Aorta (tissue), 5 donors: ENCODE data around the gene GLTP. TPM values are rescaled to one million over a fixed set of nuclear protein-coding genes. Genes with fewer than 3 reads are reported as not detected.

ENCODE experiments used
- ATAC-seq: fragments of 200-7000 bp; cut with Tn5 transposase; one replicate; pipeline ENCODE4 v1.9.1; 2022; ENCODE audit warnings: moderate library complexity; ENCODE audit not compliant: low FRiP score
- DNase-seq, 2 donors: peaks; one replicate each; pipeline ENCODE4 v3.0.0-alpha.2; 2020
- H3K27ac ChIP-seq, 2 donors: one replicate each; pipeline ENCODE4 v1.5.1; 2013; ENCODE audit warnings: low read length in 2 of 2, mild to moderate bottlenecking in 2 of 2, moderate library complexity in 2 of 2, control low read depth in 1 of 2, inconsistent platforms in 1 of 2, low read depth in 1 of 2
- H3K27me3 ChIP-seq, 2 donors: one replicate each; pipeline ENCODE4 v1.6.1; 2013; ENCODE audit warnings: control low read depth in 1 of 2, low read length in 1 of 2, mild to moderate bottlenecking in 1 of 2, moderate library complexity in 1 of 2; ENCODE audit not compliant: insufficient read depth in 2 of 2, control insufficient read depth in 1 of 2
- H3K36me3 ChIP-seq, 2 donors: one replicate each; pipeline ENCODE4 v1.6.1; 2013; ENCODE audit warnings: control low read depth in 1 of 2, low read length in 1 of 2, mild to moderate bottlenecking in 1 of 2; ENCODE audit not compliant: insufficient read depth in 2 of 2, control insufficient read depth in 1 of 2
- H3K4me1 ChIP-seq, 2 donors: one replicate each; pipeline ENCODE4 v1.6.1; 2013; ENCODE audit warnings: low read length in 2 of 2, control low read depth in 1 of 2, mild to moderate bottlenecking in 1 of 2, moderate library complexity in 1 of 2; ENCODE audit not compliant: insufficient read depth in 2 of 2, control insufficient read depth in 1 of 2
- H3K4me3 ChIP-seq, 2 donors: one replicate each; pipeline ENCODE4 v1.5.1; 2013; ENCODE audit warnings: low read length in 2 of 2, control low read depth in 1 of 2, mild to moderate bottlenecking in 1 of 2
- H3K9me3 ChIP-seq: one replicate; pipeline ENCODE4 v1.6.1; 2013; ENCODE audit warnings: mild to moderate bottlenecking, low read length; ENCODE audit not compliant: control insufficient read depth
- WGBS, 2 donors: extraction: QIAGEN DNeasy Blood & Tissue Kit; methylation state at CpG; one replicate each; pipeline ENCODE4 v1.1.7; 2013; 5-methylcytosine and 5-hydroxymethylcytosine counted together
- intact Hi-C, 2 donors: fragments of 100-400 bp; cut with DNase I; formaldehyde crosslinking; loops; one replicate each; pipeline versions ENCODE4 v1.14.2 to v1.15.0; 2022
- polyA plus RNA-seq, 2 donors: library from polyadenylated mRNA; stranded (reverse); fragments of 200-250 nt; gene quantifications; one replicate each; pipeline ENCODE4 v1.2.3, GENCODE V29; 2013
- total RNA-seq, 2 donors: library from RNA; stranded (reverse); fragmentation: NEBNext Ultra II Directional; extraction: Animal tissue kit (Norgen Biotek cat#: 25700); gene quantifications; one replicate each; pipeline ENCODE4 v1.2.1, GENCODE V29; 2021
- donor health status: healthy with polysubstance abuse.
- donor health status: Bipolar disorder and iron deficiency.
- donor health status: DM: no; HTN: no; CAD: no.
- donor health status: DM: no; HTN: no; CAD: no.
- donor health status: DM: yes; HTN: yes; CAD: no.

Gene GLTP
- total and polyA plus RNA-seq, 4 donors = 25.4 to 38.6 (median 35.1) TPM

GRCh38 chr12:109813810-109814416 lies 66.4 kb downstream of the GLTP start:
- Histone ChIP-seq H3K27me3 (no peaks in the 10 kb centered on the region), H3K4me1 (no peaks in the 10 kb centered on the region), H3K27ac (no peak overlapping the region), H3K9me3 (no peaks in the 10 kb centered on the region), H3K36me3 (no peaks in the 10 kb centered on the region), H3K4me3 (no peak overlapping the region)
- intact Hi-C loops = no loop called here
- no peak for ATAC-seq
- no peak for DNase-seq
- 95 to 96% methylated on average over 6 of the region's 6 CpGs for WGBS, 2 donors

DNA sequence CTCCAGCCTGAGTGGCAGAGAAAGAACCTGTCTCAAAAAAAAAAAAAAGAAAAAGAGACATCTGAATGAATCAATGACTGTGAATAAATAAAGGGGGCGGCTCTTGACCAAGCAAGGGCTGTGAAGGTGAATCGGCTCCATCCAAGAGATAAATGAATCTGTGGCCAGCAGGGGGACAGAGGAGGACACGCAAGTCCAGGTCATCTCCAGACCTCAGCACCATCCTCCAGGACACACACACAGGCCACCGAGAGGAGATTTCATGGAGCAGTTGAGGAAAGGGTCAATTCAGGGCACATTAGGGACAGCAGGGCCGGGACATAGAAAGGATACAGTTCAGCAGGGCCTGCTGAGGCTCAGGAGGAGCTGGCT lies 68.7 kb downstream of the GLTP start:
- no peak overlapping the region for H3K27ac ChIP-seq
- H3K36me3 ChIP-seq = no peaks in the 10 kb centered on the region
- H3K4me3 ChIP-seq = no peak overlapping the region
- ATAC-seq (no peak), DNase-seq (no peak)
- H3K27me3 ChIP-seq = no peaks in the 10 kb centered on the region
- no peaks in the 10 kb centered on the region for H3K4me1 ChIP-seq
- 74 to 83% methylated on average over 5 of the region's 5 CpGs for WGBS, 2 donors
- no peaks in the 10 kb centered on the region for H3K9me3 ChIP-seq
- intact Hi-C loops = no loop called here

DNA sequence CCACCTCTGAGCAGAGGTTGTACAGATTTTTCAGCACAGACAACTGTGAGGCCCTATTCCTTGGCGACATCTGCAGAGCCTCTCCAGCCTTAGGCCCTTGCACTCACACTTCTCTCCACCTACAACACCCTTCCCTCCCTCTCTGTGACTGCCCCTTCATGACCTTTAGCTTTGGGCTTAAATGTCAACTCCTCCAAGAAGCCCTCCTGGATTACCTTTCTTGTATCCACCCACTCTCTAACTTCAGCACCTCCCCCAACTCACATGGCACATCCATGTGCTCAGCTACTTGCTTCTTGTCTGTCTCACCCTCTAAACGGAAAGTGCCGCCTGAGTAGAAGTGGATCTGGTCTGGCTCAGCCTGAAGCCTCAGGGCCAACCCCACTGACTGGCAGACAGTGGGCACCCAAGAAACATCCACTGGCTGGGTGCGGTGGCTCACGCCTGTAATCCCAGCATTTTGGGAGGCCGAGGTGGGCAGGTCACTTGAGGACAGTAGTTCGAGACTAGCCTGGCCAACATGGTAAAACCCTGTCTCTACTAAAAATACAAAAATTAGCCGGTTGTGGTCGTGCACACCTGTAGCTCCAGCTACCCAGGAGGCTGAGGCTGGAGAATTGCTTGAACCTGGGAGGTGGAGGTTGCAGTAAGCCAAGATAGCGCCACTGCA lies 69.3 kb downstream of the GLTP start:
- no peak overlapping the region for H3K27ac ChIP-seq
- ATAC-seq (no peak), DNase-seq (no peak)
- no peak overlapping the region for H3K4me3 ChIP-seq
- no peaks in the 10 kb centered on the region for H3K27me3 ChIP-seq
- H3K9me3 ChIP-seq = no peaks in the 10 kb centered on the region
- intact Hi-C loops = no loop called here
- H3K4me1 ChIP-seq = no peaks in the 10 kb centered on the region
- no peaks in the 10 kb centered on the region for H3K36me3 ChIP-seq
- 92% methylated on average over 10 of the region's 10 CpGs for WGBS, 2 donors

DNA sequence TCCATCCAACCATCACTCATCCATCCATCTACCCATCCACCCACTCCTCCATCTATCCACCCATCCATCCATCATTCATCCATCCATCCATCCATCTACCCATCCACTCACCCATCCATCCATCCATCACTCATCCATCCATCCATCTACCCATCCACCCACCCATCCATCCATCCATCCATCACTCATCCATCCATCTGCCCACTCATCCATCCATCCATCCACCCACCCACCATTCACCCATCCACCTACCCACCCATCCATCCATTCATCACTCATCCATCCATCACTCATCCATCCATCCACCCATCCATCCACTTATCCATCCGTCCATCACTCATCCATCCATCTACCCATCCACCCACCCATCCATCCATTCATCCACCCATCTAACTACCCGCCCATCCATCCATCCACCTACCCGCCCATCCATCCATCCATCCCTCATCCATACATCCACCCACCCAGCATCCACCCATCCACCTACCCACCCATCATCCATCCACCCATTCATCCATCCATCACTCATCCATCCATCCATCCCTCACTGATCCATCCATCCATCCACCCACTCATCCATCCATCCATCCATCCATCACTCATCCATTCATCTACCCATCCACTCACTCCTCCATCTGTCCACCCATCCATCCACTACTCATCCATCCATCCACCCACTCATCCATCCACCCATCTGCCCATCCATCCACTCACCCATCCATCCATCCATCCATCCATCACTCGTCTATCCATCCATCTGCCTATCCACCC lies 71.3 kb downstream of the GLTP start:
- intact Hi-C loops = no loop called here
- Histone ChIP-seq H3K36me3 (no peaks in the 10 kb centered on the region), H3K27ac (no peak overlapping the region), H3K27me3 (no peaks in the 10 kb centered on the region), H3K4me3 (no peak overlapping the region), H3K9me3 (no peaks in the 10 kb centered on the region), H3K4me1 (no peaks in the 10 kb centered on the region)
- 95 to 97% methylated on average over 4 of the region's 4 CpGs for WGBS, 2 donors
- DNase-seq (no peak), ATAC-seq (no peak)

- Histone ChIP-seq H3K27ac (no peak overlapping the region), H3K4me3 (no peak overlapping the region), H3K4me1 (no peaks in the 10 kb centered on the region), H3K36me3 (no peaks in the 10 kb centered on the region), H3K9me3 (no peaks in the 10 kb centered on the region), H3K27me3 (no peaks in the 10 kb centered on the region)
- intact Hi-C loops = loop anchor here in 1 of 2 donors (1.0 kb wide), 1 partner anchor 72 kb away; the partner anchor contains the start of gene GLTP
- no peak for DNase-seq
- 93 to 94% methylated on average over 12 of the region's 12 CpGs for WGBS, 2 donors
- no peak for ATAC-seq
Observed at GRCh38 chr12:109807954-109808643, 72.2 kb downstream of the GLTP start.

DNA sequence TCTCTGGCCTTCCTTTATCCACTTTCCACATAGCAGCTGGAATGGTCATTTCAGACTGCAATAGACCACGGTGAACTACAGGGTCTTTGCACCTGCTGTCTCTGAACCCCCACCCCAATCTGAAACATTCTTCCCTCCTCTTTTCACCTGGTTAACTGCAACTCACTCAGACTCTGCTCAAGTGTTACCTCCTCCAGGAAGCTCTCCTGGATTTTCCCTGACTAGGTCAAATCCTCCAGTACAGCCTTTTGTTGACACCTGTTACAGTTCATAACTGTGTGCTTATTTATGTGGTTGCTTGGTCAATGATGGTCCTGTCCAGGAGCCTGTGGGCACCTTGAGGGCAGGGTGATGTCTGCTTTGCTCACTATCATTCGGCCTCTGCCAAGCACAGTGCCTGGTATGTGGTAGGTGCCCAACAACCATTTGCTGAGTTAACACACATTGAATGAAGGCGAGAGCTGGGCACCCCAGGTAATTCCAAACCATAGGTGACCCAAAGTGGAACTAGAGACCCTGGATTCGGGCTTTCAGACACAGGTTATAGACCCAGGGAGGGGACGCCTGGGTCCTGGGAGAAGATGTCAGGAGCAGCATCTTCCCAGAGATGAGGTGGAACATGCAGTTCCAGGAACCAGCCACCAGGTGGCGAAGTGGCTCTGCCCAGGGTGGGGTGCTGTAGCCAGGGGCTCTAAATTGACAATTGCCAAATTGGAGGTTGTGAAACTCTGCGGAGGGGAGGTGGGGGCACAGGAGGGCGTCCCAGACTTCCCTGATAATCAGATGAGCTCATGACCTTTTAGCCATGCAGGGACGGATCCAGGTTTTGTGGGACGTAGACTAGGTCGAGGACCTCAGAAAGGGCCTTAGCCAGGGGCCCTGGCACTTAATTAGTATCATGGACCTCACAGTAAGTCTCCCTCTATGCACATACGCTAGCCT lies 75.2 kb downstream of the GLTP start:
- 32 to 33% methylated on average over 12 of the region's 12 CpGs for WGBS, 2 donors
- ATAC-seq = peak; percentile 84
- Histone ChIP-seq H3K4me1 (no peaks in the 10 kb centered on the region), H3K27ac (no peak overlapping the region), H3K9me3 (no peaks in the 10 kb centered on the region), H3K27me3 (no peaks in the 10 kb centered on the region), H3K4me3 (no peak overlapping the region), H3K36me3 (no peaks in the 10 kb centered on the region)
- DNase-seq = peak; percentile 75 to 91
- intact Hi-C loops = loop anchor here (1.0 to 5.0 kb wide), 3 partner anchors 40 to 75 kb away; partner anchors contain the start of gene GLTP (in 1 of the 2)

DNA sequence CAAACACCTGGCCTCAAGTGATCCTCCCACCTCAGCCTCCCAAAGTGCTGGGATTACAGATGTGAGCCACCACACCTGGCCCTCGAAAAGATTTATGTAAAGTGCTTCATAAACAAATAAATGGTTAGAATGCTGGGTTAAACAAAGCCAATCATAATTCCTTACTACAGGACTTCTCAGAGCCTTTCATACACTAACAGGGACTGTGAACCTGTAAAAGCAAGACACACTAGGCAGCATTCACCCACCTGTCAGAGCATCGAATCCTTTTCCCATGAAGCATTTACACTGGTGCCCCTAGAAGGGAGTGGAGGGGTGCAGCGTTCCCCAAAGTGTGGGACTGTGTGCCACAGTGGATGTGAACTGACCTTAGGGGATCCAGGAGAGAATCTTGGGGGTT lies 76.7 kb downstream of the GLTP start:
- Histone ChIP-seq H3K4me3 (no peak overlapping the region), H3K27ac (no peak overlapping the region), H3K4me1 (no peaks in the 10 kb centered on the region), H3K9me3 (no peaks in the 10 kb centered on the region), H3K27me3 (no peaks in the 10 kb centered on the region), H3K36me3 (no peaks in the 10 kb centered on the region)
- DNase-seq = no peak
- no peak for ATAC-seq
- intact Hi-C loops = loop anchor here (2.0 to 5.0 kb wide), 2 partner anchors 41 to 44 kb away; no protein-coding TSS in a partner anchor
- 85 to 87% methylated on average over 3 of the region's 3 CpGs for WGBS, 2 donors

DNA sequence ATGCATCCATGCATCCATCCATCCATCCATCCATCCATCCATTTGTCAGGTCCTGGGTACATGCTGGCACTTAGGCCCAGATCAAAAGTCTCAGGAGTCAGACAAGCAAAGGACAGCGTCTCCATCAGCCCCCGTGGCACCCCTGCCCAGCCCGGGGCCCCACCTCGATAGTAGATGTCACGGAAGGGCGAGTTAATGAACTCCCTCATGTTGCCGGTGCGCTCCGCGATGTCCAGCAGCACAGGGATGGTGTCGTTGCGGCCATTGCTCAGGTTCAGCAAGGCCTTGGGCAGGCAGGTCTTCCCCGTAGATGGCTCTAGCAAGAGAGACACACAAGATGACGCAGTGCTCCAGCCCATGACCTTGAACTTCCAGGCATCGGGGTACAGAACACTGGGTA lies 77.5 kb downstream of the GLTP start:
- Histone ChIP-seq H3K4me3 (no peak overlapping the region), H3K36me3 (no peaks in the 10 kb centered on the region), H3K4me1 (no peaks in the 10 kb centered on the region), H3K9me3 (no peaks in the 10 kb centered on the region), H3K27me3 (no peaks in the 10 kb centered on the region), H3K27ac (no peak overlapping the region)
- DNase-seq (no peak), ATAC-seq (no peak)
- intact Hi-C loops = loop anchor here in 1 of 2 donors (5.0 kb wide), 1 partner anchor 44 kb away; no protein-coding TSS in a partner anchor
- 90 to 92% methylated on average over 15 of the region's 15 CpGs for WGBS, 2 donors
